ENCODE results near the gene JUND. TPM values are rescaled to one million over a fixed set of nuclear protein-coding genes. Genes with fewer than 3 reads are reported as not detected.

JUND gene
- polyA plus RNA-seq, 2 of the 4 experiments (the other 2 are of a cell fraction), result 65.1 to 68.9 TPM

GRCh38 chr19:18300930-18301717 lies 19.7 kb upstream of the JUND start (continued):
- TF ChIP-seq CTCF (IDR thresholded peaks at IDR 0.05), result no peak
- TF ChIP-seq JUN (IDR thresholded peaks at IDR 0.05), result 0 out of 5 replicates have a peak, but pooled peaks of 1 of the 2 experiments have one; percentile 37
- TF ChIP-seq RCOR1 (IDR thresholded peaks at IDR 0.05; ENCODE audit: low read depth, low read length), result no peak

DNA sequence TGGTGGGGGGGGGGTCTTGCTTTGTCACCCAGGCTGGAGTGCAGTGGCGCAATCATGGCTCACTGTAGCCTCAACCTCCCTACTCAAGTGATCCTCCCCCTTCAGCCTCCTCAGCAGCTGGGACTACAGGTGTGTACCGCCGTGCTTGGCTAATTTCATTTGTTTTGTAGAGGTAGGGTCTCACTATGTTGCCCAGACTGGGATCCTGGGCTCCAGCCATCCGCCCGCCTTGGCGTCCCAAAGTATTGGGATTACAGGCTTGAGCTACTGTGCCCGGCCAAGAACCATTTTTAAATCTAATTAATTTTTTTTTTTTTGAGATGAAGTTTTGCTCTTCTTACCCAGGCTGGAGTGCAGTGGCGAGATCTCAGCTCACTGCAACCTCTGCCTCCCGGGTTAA lies 18.2 kb upstream of the JUND start:
- ChIA-PET CTCF (interaction anchor here (0.7 to 1.4 kb wide), 3 partner anchors 20 to 50 kb away, joined by 3 to 6 read pairs (median 3); no protein-coding TSS in a partner anchor), POLR2A (interaction anchor here (1.0 to 1.3 kb wide), 2 partner anchors 17 to 18 kb away, joined by 3 to 7 read pairs; partner anchors contain the start of gene JUND)
- WGBS (ENCODE audit: missing lambda C conversion rate), result 91% methylated on average over 9 of the region's 9 CpGs
- TF ChIP-seq CEBPB (IDR thresholded peaks at IDR 0.05), result no peak
- TF ChIP-seq MYC (IDR thresholded peaks at IDR 0.05; ENCODE audit: borderline replicate concordance, low read length), result no peak
- no peak for TF ChIP-seq CBX2 (IDR thresholded peaks at IDR 0.05; ENCODE audit: borderline replicate concordance, low read depth)
- TF ChIP-seq RFX5 (IDR thresholded peaks at IDR 0.05), result no peak
- TF ChIP-seq, protein P1, sequence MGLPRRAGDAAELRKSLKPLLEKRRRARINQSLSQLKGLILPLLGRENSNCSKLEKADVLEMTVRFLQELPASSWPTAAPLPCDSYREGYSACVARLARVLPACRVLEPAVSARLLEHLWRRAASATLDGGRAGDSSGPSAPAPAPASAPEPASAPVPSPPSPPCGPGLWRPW (IDR thresholded peaks at IDR 0.05), result no peak
- no peak for TF ChIP-seq NPAS2 (CRISPR knock-in tag; IDR thresholded peaks at IDR 0.05; ENCODE audit: borderline replicate concordance)
- TF ChIP-seq POLR2A (IDR thresholded peaks at IDR 0.05; ENCODE audit: low read length), result no peak
- TF ChIP-seq CHD2 (IDR thresholded peaks at IDR 0.05; ENCODE audit: low read length, partially characterized antibody), result no peak
- TF ChIP-seq E2F6 (IDR thresholded peaks at IDR 0.05; ENCODE audit: borderline replicate concordance, low read depth), result no peak
- DNase-seq (ENCODE audit: low read depth in 1 of 2, low spot score in 1 of 2) (no peak), ATAC-seq (no peak), FAIRE-seq (no peak)
- Histone ChIP-seq H3K4me3 (no peak overlapping the region), H3K4me1 (peaks cover 54% of the 10 kb centered on the region), H3K4me2 (no peak overlapping the region), H3K27ac (peak overlapping the region in 1 of 2 experiments; percentile 99; a peak in 4 of 6 replicates), H3K9me3 (no peaks in the 10 kb centered on the region)

DNA sequence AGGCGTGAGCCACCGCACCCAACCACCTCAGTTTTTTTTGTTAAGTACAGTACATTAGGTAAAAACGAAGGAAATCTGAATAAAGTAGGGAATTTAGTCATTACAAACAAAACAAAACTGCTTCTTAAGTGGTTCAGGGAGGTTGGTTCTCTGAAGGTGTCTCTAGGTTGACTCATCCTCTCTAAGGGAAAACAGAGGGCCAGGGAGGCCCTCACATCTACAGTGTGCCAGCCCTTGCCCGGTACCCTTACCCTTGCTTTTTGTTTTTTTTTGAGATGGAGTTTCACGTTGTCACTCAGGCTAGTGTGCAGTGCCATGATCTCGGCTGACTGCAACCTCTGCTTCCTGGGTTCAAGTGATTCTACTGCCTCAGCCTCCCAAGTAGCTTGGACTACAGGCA lies 17.2 kb upstream of the JUND start:
- TF ChIP-seq CHD4 (IDR thresholded peaks at IDR 0.05; ENCODE audit: borderline replicate concordance) (no peak), ZSCAN20 (CRISPR knock-in tag; IDR thresholded peaks at IDR 0.05) (no peak), NR3C1 (IDR thresholded peaks at IDR 0.05) (no peak), HOXB5 (CRISPR knock-in tag; IDR thresholded peaks at IDR 0.05) (no peak), ZFP36 (IDR thresholded peaks at IDR 0.05; ENCODE audit: borderline replicate concordance, partially characterized antibody) (no peak), RARB (CRISPR knock-in tag; IDR thresholded peaks at IDR 0.05) (no peak), POLR2A (IDR thresholded peaks at IDR 0.05; ENCODE audit: low read length) (no peak), EP300 (IDR thresholded peaks at IDR 0.05) (no peak), HOXA7 (CRISPR knock-in tag; IDR thresholded peaks at IDR 0.05) (no peak), ZNF302 (CRISPR knock-in tag; IDR thresholded peaks at IDR 0.05) (no peak), FOXS1 (CRISPR knock-in tag; IDR thresholded peaks at IDR 0.05) (no peak), RCOR1 (IDR thresholded peaks at IDR 0.05; ENCODE audit: low read depth, low read length) (no peak), REST (IDR thresholded peaks at IDR 0.05) (no peak), HOXB13 (CRISPR knock-in tag; IDR thresholded peaks at IDR 0.05; ENCODE audit: low read depth) (no peak), SMC3 (IDR thresholded peaks at IDR 0.05) (no peak), RAD21 (conservative IDR thresholded peaks at IDR 0.05 in 1 of 2, IDR thresholded peaks at IDR 0.05 in 1 of 2) (no peak)
- TF ChIP-seq, protein P2, sequence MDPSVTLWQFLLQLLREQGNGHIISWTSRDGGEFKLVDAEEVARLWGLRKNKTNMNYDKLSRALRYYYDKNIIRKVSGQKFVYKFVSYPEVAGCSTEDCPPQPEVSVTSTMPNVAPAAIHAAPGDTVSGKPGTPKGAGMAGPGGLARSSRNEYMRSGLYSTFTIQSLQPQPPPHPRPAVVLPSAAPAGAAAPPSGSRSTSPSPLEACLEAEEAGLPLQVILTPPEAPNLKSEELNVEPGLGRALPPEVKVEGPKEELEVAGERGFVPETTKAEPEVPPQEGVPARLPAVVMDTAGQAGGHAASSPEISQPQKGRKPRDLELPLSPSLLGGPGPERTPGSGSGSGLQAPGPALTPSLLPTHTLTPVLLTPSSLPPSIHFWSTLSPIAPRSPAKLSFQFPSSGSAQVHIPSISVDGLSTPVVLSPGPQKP (IDR thresholded peaks at IDR 0.05; ENCODE audit: low read depth, low read length), result no peak
- 55% methylated on average over 6 of the region's 6 CpGs for WGBS (ENCODE audit: missing lambda C conversion rate)
- Histone ChIP-seq H3K9me3 (no peaks in the 10 kb centered on the region), H3K27ac (peak overlapping the region; percentile 41 to 99; a peak in 5 of 6 replicates), H3K4me1 (peaks cover 53% of the 10 kb centered on the region), H3K4me2 (peak overlapping the region; percentile 18; the same call in 2 of the 3 replicates), H3K4me3 (no peak overlapping the region)
- DNase-seq (ENCODE audit: low read depth in 1 of 2, low spot score in 1 of 2), result no peak
- POLR2A ChIA-PET, result interaction anchor here (1.0 kb wide), 1 partner anchor 16 kb away, joined by 3 read pairs; no protein-coding TSS in a partner anchor
- ATAC-seq, result no peak
- CTCF ChIA-PET, result interaction anchor here (1.2 kb wide), 1 partner anchor 24 kb away, joined by 3 read pairs; no protein-coding TSS in a partner anchor
- FAIRE-seq, result no peak

Measured in A549 (cell line).